Measurements from ENCODE around the gene PCDHGC3.

The PCDHGC3 gene

GRCh38 chr5:141524604-141525597 lies 49.1 kb downstream of the PCDHGC3 start:
- DNase-seq = peak; percentile 91

- no peak for DNase-seq
Measured at GRCh38 chr5:141525653-141526052, 49.9 kb downstream of the PCDHGC3 start.

GRCh38 chr5:141527426-141527825 lies 51.7 kb downstream of the PCDHGC3 start:
- DNase-seq = no peak
